Smooth muscle cell of the brain vasculature (primary cell): ENCODE data around the gene FBXL7.

Experiments used
- DNase-seq: peaks from one replicate; pipeline ENCODE4 v3.0.0-alpha.2; 2012; ENCODE audit warnings: low read depth, low spot score

FBXL7 gene

GRCh38 chr5:15577132-15577531 is 77.2 kb downstream of the FBXL7 start:
- DNase-seq = no peak

- no peak for DNase-seq
These were observed 77.9 kb downstream of the FBXL7 start for GRCh38 chr5:15577831-15578230.

GRCh38 chr5:15579193-15579990 is 79.4 kb downstream of the FBXL7 start:
- no peak for DNase-seq

GRCh38 chr5:15584528-15584927 is 84.5 kb downstream of the FBXL7 start:
- no peak for DNase-seq

GRCh38 chr5:15585128-15585527 is 85.1 kb downstream of the FBXL7 start:
- no peak for DNase-seq

GRCh38 chr5:15585841-15586591 is 86.0 kb downstream of the FBXL7 start:
- no peak for DNase-seq

- DNase-seq = no peak
These were observed 87.9 kb downstream of the FBXL7 start for GRCh38 chr5:15587916-15588315.

GRCh38 chr5:15592728-15593127 is 92.7 kb downstream of the FBXL7 start:
- no peak for DNase-seq

- no peak for DNase-seq
These were observed 95.1 kb downstream of the FBXL7 start for GRCh38 chr5:15594977-15595568.

GRCh38 chr5:15595929-15596328 is 95.9 kb downstream of the FBXL7 start:
- DNase-seq = no peak

- DNase-seq = no peak
These were observed 97.0 kb downstream of the FBXL7 start for GRCh38 chr5:15596936-15597335.

- no peak for DNase-seq
These were observed 97.8 kb downstream of the FBXL7 start for GRCh38 chr5:15597804-15598203.

GRCh38 chr5:15598294-15598902 is 98.4 kb downstream of the FBXL7 start:
- no peak for DNase-seq

GRCh38 chr5:15600035-15600434 is 100.1 kb downstream of the FBXL7 start:
- no peak for DNase-seq

GRCh38 chr5:15601274-15601673 is 101.3 kb downstream of the FBXL7 start:
- DNase-seq = no peak

GRCh38 chr5:15601853-15602252 is 101.9 kb downstream of the FBXL7 start:
- DNase-seq = no peak

- DNase-seq = peak; percentile 58
These were observed 105.0 kb downstream of the FBXL7 start for GRCh38 chr5:15604986-15605385.

GRCh38 chr5:15606197-15606596 is 106.2 kb downstream of the FBXL7 start:
- no peak for DNase-seq

GRCh38 chr5:15607076-15607475 is 107.1 kb downstream of the FBXL7 start:
- no peak for DNase-seq

GRCh38 chr5:15609076-15609725 is 109.2 kb downstream of the FBXL7 start:
- DNase-seq = no peak

- no peak for DNase-seq
These were observed 110.2 kb downstream of the FBXL7 start for GRCh38 chr5:15610216-15610615.

- DNase-seq = no peak
These were observed 111.0 kb downstream of the FBXL7 start for GRCh38 chr5:15611008-15611407.
